Activated CD4-positive, CD25-positive, alpha-beta regulatory T cell (primary cell): ENCODE data around the gene MEIKIN.
"Not testable (repeated sequence)": the region's sequence is repeated elsewhere in the genome, so short reads cannot be mapped to it uniquely, and the experiment has no call there.

ENCODE experiments used
- DNase-seq, 4 experiments: peaks; one replicate each; lab custom pipeline; 2025; lab: John Stamatoyannopoulos, UW

MEIKIN gene

DNA sequence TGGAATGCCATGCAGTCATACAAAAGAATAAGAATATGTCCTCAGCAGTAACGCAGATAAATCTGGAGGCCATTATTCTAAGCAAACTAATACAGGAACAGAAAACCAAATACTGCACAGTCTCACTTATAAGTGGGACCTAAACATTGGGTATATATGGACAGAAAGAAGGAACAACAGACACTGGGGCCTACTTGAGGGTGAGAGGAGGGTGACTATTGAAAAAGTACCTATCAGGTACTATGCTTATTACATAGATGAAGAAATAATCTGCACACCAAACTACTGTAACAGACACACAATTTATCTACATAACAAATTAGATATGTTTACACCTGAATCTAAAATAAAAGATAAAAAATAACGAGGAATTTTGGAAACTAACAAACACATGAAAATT is 38.8 kb downstream of the MEIKIN start:
- no peak for DNase-seq

DNA sequence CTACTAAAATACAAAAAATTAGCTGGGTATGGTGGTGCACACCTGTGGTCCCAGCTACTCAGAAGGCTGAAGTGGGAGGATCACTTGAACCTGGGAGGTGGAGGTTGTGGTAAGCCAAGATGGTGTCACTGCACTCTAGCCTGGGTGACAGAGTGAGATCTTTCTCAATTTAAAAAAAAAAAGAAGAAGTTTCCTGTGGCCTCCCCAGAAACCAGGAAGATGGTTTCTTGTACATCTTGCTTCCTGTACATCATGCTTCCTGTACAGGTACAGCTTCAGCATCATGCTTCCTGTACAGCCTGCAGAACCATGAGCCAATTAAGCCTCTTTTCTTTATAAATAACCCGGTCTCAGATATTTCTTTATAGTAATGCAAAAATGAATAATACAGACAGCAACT is 43.2 kb downstream of the MEIKIN start:
- DNase-seq: not testable (repeated sequence)

GRCh38 chr5:131899686-131900085 is 45.8 kb downstream of the MEIKIN start:
- no peak for DNase-seq

DNA sequence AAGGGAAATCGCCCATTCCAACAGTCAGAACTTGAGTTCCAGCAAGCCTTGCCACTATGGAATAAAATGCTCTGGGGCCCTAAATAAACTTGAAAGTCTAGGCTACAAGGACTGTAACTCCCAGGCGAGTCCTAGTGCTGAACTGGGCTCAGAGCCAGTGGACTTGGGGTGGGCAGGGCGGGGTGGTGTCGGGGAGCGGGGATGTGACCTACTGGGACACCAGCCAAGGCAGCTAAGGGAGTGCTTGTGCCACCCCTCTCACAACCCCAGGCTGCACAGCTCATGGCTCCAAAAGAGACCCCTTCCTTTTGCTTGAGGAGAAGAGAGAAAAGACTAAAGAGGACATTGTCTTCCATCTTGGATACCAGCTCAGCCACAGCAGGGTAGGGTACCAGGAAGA is 61.5 kb downstream of the MEIKIN start:
- no peak for DNase-seq

- no peak for DNase-seq
Measured at GRCh38 chr5:131879705-131880104, 65.8 kb downstream of the MEIKIN start.

GRCh38 chr5:131877873-131878272 is 67.6 kb downstream of the MEIKIN start:
- DNase-seq: no peak

- not testable (repeated sequence) for DNase-seq
Measured at GRCh38 chr5:131871251-131871650, 74.2 kb downstream of the MEIKIN start.

- DNase-seq: no peak
Measured at GRCh38 chr5:131867524-131867923, 77.9 kb downstream of the MEIKIN start.

DNA sequence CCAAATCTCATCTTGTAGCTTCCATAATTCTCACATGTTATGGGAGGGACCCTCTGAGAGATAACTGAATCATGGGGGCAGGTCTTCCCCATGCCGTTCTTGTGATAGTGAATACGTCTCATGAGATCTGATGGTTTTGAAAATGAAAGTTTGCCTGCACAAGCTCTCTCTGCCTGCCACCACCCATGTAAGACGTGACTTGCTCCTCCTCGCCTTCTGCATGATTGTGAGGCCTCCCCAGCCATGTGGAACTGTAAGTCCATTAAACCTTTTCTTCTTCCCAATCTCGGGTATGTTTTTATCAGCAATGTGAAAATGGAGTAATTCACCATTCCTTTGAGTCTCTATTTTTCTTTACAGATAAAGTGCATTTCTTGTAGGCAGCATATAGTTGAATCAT is 81.8 kb downstream of the MEIKIN start:
- DNase-seq: no peak

GRCh38 chr5:131857388-131857787 is 88.1 kb downstream of the MEIKIN start:
- no peak for DNase-seq

DNA sequence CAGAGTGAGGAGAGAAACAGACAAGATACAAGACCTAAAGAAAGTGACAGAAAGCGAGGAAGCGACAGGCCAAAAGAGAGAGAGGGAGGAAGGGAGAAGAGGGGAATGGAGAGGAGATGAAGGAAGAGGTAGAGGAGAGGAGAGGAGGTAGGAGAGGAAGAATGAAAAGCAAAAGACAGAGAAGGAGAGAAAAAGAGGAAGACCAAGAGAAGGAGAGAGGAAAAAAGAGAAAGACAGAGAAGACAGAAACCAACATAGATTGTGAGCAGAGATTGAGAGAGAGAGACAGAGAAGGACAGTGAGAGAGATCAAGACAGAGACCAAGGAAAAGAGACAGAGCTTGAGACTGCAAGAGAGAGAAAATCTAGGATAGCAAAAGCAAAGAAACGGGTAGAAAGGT is 90.0 kb downstream of the MEIKIN start:
- no peak for DNase-seq

DNA sequence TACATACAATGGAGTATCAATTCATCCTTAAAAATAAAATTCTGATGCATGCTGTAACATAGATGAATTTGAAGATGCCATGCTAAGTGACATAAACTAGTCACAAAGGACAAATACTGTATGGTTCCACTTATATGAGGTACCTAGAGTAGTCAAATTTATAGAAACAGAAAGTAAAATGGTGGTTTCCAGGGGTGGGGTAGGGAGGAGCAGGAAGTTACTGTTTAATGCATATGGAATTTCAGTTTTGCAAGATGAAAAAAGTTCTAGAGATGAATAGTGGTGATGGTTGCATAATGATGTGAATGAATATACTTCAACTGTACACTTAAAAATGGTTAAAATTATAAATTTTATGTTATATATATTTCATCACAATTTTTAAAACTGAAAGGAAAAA is 91.3 kb downstream of the MEIKIN start:
- DNase-seq: no peak

DNA sequence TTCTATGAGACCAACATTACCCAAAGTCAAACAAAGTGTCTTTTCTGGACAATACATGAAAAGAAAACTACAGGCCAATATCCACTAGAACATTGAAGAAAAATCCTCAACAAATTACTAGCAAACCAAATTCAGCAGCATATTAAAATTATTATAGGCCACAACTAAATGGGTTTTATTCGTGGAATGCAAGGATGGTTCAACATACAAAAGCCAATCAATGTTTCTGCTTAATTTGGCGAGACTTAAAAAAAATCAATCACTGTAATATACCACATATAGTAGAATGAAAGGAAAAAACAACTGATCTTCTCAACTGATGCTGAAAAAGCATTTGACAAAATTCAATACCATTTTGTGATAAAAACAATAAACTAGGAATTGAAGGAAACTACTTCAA is 96.8 kb downstream of the MEIKIN start:
- DNase-seq: no peak

DNA sequence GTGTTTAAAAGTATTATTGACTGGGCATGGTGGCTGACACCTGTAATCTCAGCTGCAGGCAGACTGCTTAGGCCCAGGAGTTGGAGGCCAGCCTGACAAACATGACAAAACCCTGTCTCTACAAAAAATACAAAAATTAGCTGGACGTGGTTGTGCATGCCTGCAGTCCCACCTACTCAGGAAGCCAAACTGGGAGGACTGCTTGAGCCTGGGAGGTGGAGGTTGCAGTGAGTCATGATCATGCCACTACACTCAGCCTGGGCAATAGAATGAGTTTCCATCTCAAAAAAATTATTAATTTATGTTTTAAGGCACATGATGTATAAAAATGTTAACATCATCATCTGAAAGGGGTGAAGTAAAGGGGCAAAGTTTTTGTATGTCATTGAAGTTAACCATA is 98.9 kb downstream of the MEIKIN start:
- no peak for DNase-seq

- DNase-seq: no peak
Measured at GRCh38 chr5:131845828-131846227, 99.6 kb downstream of the MEIKIN start.

DNA sequence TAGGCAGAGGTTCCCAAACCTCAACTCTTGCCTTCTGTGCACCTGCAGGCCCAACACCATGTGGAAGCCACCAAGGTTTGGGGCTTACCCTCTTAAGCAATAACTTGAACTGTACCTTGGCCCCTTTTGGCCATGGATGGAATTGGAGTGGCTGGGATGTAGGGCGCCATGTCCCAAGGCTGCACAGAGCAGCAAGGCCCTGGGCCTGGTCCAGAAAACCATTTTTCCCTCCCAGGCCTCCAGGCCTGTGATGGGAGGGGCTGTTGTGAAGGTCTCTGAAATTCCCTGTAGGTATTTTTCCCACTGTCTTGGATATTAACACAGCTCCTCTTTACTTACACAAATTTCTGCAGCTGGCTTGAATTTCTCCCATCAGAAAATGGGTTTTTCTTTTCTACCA is 102.5 kb downstream of the MEIKIN start:
- not testable (repeated sequence) for DNase-seq

- not testable (repeated sequence) for DNase-seq
Measured at GRCh38 chr5:131832702-131833101, 112.8 kb downstream of the MEIKIN start.

GRCh38 chr5:131825404-131826013 is 120.0 kb downstream of the MEIKIN start:
- no peak for DNase-seq

- DNase-seq: no peak
Measured at GRCh38 chr5:131824631-131825030, 120.8 kb downstream of the MEIKIN start.

DNA sequence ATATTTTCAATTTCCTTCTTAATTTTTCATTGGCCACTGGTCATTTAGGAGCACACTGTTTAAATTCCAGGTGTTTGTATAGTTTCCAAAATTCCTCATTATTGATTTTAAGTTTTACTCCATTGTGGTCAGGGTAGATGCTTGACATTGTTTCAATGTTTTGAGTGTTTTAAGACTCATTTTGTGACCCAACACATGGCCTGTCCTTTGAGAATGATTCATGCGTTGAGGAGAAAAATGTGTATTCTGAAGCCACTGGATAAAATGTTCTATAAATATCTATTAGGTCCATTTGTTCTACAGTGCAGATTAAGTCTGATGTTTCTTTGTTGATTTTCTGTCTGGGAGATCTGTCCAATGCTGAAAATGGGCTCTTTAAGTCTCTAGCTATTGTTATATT is 124.2 kb downstream of the MEIKIN start:
- no peak for DNase-seq

GRCh38 chr5:131818001-131818724 is 127.3 kb downstream of the MEIKIN start:
- no peak for DNase-seq

GRCh38 chr5:131814990-131815389 is 130.5 kb downstream of the MEIKIN start:
- DNase-seq: no peak

GRCh38 chr5:131812371-131813160 is 132.9 kb downstream of the MEIKIN start:
- no peak for DNase-seq
